ENCODE results near the gene DYNLT4.
"Not testable (repeated sequence)": the region's sequence is repeated elsewhere in the genome, so short reads cannot be mapped to it uniquely, and the experiment has no call there.

DYNLT4 gene

GRCh38 chr1:44806704-44807363, at the start of gene DYNLT4:
DYNLT4 (minus strand) TSS chr1:44807351; CDS start chr1:44806668, 683 bp downstream.
- no peak for DNase-seq (ENCODE audit: low spot score)

- no peak for DNase-seq (ENCODE audit: low spot score)
Measured at GRCh38 chr1:44855742-44856141, 48.6 kb upstream of the DYNLT4 start.

GRCh38 chr1:44854970-44855369, 47.8 kb upstream of the DYNLT4 start:
- no peak for DNase-seq (ENCODE audit: low spot score)

GRCh38 chr1:44853201-44853600, 46.0 kb upstream of the DYNLT4 start:
- DNase-seq (ENCODE audit: low spot score) = no peak

- no peak for DNase-seq (ENCODE audit: low spot score)
Measured at GRCh38 chr1:44851308-44851707, 44.2 kb upstream of the DYNLT4 start.

GRCh38 chr1:44849575-44850132, 42.5 kb upstream of the DYNLT4 start:
- DNase-seq (ENCODE audit: low spot score) = no peak

- DNase-seq (ENCODE audit: low spot score) = no peak
Measured at GRCh38 chr1:44848456-44849181, 41.5 kb upstream of the DYNLT4 start.

GRCh38 chr1:44847845-44848244, 40.7 kb upstream of the DYNLT4 start:
- no peak for DNase-seq (ENCODE audit: low spot score)

- DNase-seq (ENCODE audit: low spot score) = no peak
Measured at GRCh38 chr1:44846985-44847384, 39.8 kb upstream of the DYNLT4 start.

GRCh38 chr1:44842862-44843655, 35.9 kb upstream of the DYNLT4 start, which contains the start of gene PTCH2:
PTCH2 (minus strand) TSS chr1:44843253; CDS start chr1:44842932, 321 bp downstream.
- peak; percentile 92 for DNase-seq (ENCODE audit: low spot score)

GRCh38 chr1:44842486-44842861, 35.3 kb upstream of the DYNLT4 start:
- DNase-seq (ENCODE audit: low spot score) = no peak

GRCh38 chr1:44839576-44839975, 32.4 kb upstream of the DYNLT4 start:
- no peak for DNase-seq (ENCODE audit: low spot score)

GRCh38 chr1:44838294-44838693, 31.1 kb upstream of the DYNLT4 start:
- DNase-seq (ENCODE audit: low spot score) = not testable (repeated sequence)

- peak; percentile 85 for DNase-seq (ENCODE audit: low spot score)
Measured at GRCh38 chr1:44835738-44836675, 28.9 kb upstream of the DYNLT4 start.

GRCh38 chr1:44834328-44834727, 27.2 kb upstream of the DYNLT4 start:
- no peak for DNase-seq (ENCODE audit: low spot score)

- no peak for DNase-seq (ENCODE audit: low spot score)
Measured at GRCh38 chr1:44832056-44832705, 25.0 kb upstream of the DYNLT4 start.

- no peak for DNase-seq (ENCODE audit: low spot score)
Measured at GRCh38 chr1:44831516-44831915, 24.4 kb upstream of the DYNLT4 start.

- no peak for DNase-seq (ENCODE audit: low spot score)
Measured at GRCh38 chr1:44830900-44831304, 23.8 kb upstream of the DYNLT4 start.

- DNase-seq (ENCODE audit: low spot score) = no peak
Measured at GRCh38 chr1:44829506-44830384, 22.6 kb upstream of the DYNLT4 start.
